Muscle layer of duodenum (tissue), 2 donors: ENCODE results near the gene SLC26A11.
"Not testable (repeated sequence)": the region's sequence is repeated elsewhere in the genome, so short reads cannot be mapped to it uniquely, and the experiment has no call there.

Source experiments
- H3K27ac ChIP-seq: one replicate; pipeline ENCODE4 v1.7.0; 2013; ENCODE audit warnings: mild to moderate bottlenecking, low read length
- H3K27me3 ChIP-seq: one replicate; pipeline ENCODE4 v1.7.0; 2013; ENCODE audit warnings: low read depth, mild to moderate bottlenecking, control low read depth, low read length
- H3K36me3 ChIP-seq, 2 donors: one replicate each; pipeline ENCODE4 v1.7.0; 2013; ENCODE audit warnings: low read length in 2 of 2, control low read depth in 1 of 2, mild to moderate bottlenecking in 1 of 2; ENCODE audit not compliant: insufficient read depth in 2 of 2, control insufficient read depth in 1 of 2
- H3K4me1 ChIP-seq, 2 donors: one replicate each; pipeline ENCODE4 v1.7.0; 2013; ENCODE audit warnings: low read length in 2 of 2, mild to moderate bottlenecking in 2 of 2, control low read depth in 1 of 2, moderate library complexity in 1 of 2; ENCODE audit not compliant: insufficient read depth in 2 of 2, control insufficient read depth in 1 of 2
- H3K4me3 ChIP-seq, 2 donors: one replicate each; pipeline ENCODE4 v1.7.0; 2013; ENCODE audit warnings: low read length in 2 of 2, low read depth in 1 of 2, mild to moderate bottlenecking in 1 of 2
- H3K9me3 ChIP-seq, 2 donors: one replicate each; pipeline ENCODE4 v1.7.0; 2013; ENCODE audit warnings: low read length in 2 of 2, control low read depth in 1 of 2, mild to moderate bottlenecking in 1 of 2; ENCODE audit not compliant: control insufficient read depth in 1 of 2
- donor health status: healthy.

SLC26A11 gene

GRCh38 chr17:80229011-80229410 is 8.8 kb downstream of the SLC26A11 start:
- Histone ChIP-seq H3K4me1 (no peaks in the 10 kb centered on the region), H3K36me3 (peaks cover 11 to 59% of the 10 kb centered on the region in 2 donors), H3K9me3 (peaks cover 0 to 10% of the 10 kb centered on the region in 2 donors), H3K4me3 (no peak overlapping the region), H3K27ac (no peak overlapping the region), H3K27me3 (no peaks in the 10 kb centered on the region)

GRCh38 chr17:80232438-80232837 is 12.2 kb downstream of the SLC26A11 start:
- Histone ChIP-seq H3K36me3 (peaks cover 20 to 76% of the 10 kb centered on the region in 2 donors), H3K4me3 (no peak overlapping the region), H3K4me1 (no peaks in the 10 kb centered on the region), H3K27ac (no peak overlapping the region), H3K9me3 (peaks cover 0 to 10% of the 10 kb centered on the region in 2 donors), H3K27me3 (no peaks in the 10 kb centered on the region)

DNA sequence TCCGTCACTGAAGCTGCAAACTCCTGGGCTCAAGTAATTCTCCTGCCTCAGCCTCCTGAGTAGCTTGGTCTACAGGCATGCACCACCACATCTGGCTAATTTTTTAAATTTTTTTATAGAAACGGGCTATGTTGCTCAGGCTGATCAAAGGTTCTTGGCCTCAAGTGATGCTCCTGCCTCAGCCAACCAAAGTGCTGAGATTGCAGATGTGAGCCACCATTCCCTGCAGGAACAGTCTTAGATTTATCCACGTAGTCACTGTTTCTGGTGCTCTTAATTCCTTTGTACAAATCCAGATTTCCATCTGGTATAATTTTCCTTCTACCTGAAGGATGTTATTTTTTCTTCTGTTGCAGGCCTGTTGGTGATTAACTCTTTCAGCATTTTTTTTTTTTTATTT is 13.0 kb downstream of the SLC26A11 start:
- Histone ChIP-seq H3K4me1 (no peaks in the 10 kb centered on the region), H3K27me3 (no peaks in the 10 kb centered on the region), H3K9me3 (peaks cover 0 to 10% of the 10 kb centered on the region in 2 donors), H3K36me3 (peaks cover 25 to 81% of the 10 kb centered on the region in 2 donors), H3K27ac (no peak overlapping the region), H3K4me3 (no peak overlapping the region)

- H3K4me3 ChIP-seq, result no peak overlapping the region
- peaks cover 0 to 10% of the 10 kb centered on the region in 2 donors for H3K9me3 ChIP-seq
- no peaks in the 10 kb centered on the region for H3K4me1 ChIP-seq
- no peaks in the 10 kb centered on the region for H3K27me3 ChIP-seq
- H3K27ac ChIP-seq, result no peak overlapping the region
- H3K36me3 ChIP-seq, result peaks cover 18 to 78% of the 10 kb centered on the region in 2 donors
Observed at GRCh38 chr17:80236911-80237310, 16.7 kb downstream of the SLC26A11 start.

DNA sequence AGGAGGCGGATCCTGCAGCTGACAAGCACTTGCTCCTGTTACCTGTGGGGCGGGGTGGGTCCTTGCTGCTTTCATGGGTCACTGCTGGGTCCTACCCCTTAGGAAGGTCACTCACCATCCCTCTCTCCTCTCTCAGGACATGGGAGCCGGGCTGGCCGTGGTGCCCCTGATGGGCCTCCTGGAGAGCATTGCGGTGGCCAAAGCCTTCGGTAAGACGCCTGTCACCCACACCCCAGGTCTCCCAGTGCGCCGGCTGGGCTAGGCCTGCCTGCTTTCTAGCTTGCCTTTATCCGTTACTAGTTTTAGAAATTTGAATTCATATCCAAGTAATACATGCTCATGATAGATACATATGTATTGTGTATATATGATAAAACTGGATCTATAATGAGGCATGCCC is 17.2 kb downstream of the SLC26A11 start:
- Histone ChIP-seq H3K9me3 (peaks cover 0 to 6% of the 10 kb centered on the region in 2 donors), H3K36me3 (peaks cover 21 to 78% of the 10 kb centered on the region in 2 donors), H3K4me3 (no peak overlapping the region), H3K27ac (no peak overlapping the region), H3K4me1 (no peaks in the 10 kb centered on the region), H3K27me3 (no peaks in the 10 kb centered on the region)

- Histone ChIP-seq H3K27ac (no peak overlapping the region), H3K4me1 (no peaks in the 10 kb centered on the region)
Observed at GRCh38 chr17:80242505-80242904, 22.3 kb downstream of the SLC26A11 start.

GRCh38 chr17:80243526-80244433 is 23.6 kb downstream of the SLC26A11 start:
- H3K27me3 ChIP-seq, result no peaks in the 10 kb centered on the region
- no peaks in the 10 kb centered on the region for H3K4me1 ChIP-seq
- no peak overlapping the region for H3K27ac ChIP-seq
- peaks cover 4 to 68% of the 10 kb centered on the region in 2 donors for H3K36me3 ChIP-seq
- no peak overlapping the region for H3K4me3 ChIP-seq
- no peaks in the 10 kb centered on the region for H3K9me3 ChIP-seq

More at GRCh38 chr17:80242505-80242904, 22.3 kb downstream of the SLC26A11 start:
- Histone ChIP-seq H3K36me3 (peaks cover 8 to 70% of the 10 kb centered on the region in 2 donors), H3K27me3 (no peaks in the 10 kb centered on the region), H3K4me3 (no peak overlapping the region), H3K9me3 (no peaks in the 10 kb centered on the region)

- peaks cover 4 to 75% of the 10 kb centered on the region in 2 donors for H3K36me3 ChIP-seq
- H3K4me1 ChIP-seq, result not testable (repeated sequence)
Observed at GRCh38 chr17:80244448-80244847, 24.2 kb downstream of the SLC26A11 start.

DNA sequence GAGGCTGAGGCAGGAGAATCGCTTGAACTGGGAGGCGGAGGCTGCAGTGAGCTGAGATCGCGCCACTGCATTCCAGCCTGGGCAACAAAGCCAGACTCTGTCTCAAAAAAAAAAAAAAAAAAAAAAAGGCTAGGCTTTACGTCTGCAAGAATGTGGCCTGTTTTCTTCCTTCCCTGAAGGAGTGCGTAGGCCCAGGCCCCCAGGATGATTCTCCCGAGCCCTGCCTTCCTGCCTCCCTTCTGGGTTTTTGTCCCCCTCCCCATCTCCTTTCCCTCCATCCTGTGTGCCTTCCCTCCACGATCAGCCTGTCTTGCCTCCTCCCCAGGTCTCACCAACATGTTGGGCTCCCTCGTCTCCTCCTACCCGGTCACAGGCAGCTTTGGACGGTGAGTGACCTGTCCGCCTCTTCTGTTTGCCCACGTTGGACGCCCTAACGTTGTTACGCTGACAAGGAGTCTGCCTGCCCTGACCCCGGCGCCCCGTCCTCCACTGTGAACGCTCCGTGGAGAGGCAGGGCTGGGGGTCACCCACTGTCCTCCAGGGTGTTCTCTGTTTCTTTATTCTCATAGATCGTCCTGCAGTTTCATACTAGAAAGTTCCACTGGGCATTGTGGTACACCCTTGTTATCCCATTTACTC is 24.8 kb downstream of the SLC26A11 start:
- Histone ChIP-seq H3K27ac (no peak overlapping the region), H3K4me1 (no peaks in the 10 kb centered on the region), H3K27me3 (no peaks in the 10 kb centered on the region), H3K4me3 (no peak overlapping the region), H3K36me3 (peaks cover 4 to 79% of the 10 kb centered on the region in 2 donors), H3K9me3 (no peaks in the 10 kb centered on the region)

More at GRCh38 chr17:80244448-80244847, 24.2 kb downstream of the SLC26A11 start:
- H3K27me3 ChIP-seq, H3K9me3 ChIP-seq, H3K4me3 ChIP-seq, H3K27ac ChIP-seq: not testable (repeated sequence)

GRCh38 chr17:80245566-80246265 is 25.5 kb downstream of the SLC26A11 start:
- no peak overlapping the region for H3K27ac ChIP-seq
- H3K27me3 ChIP-seq, result no peaks in the 10 kb centered on the region
- peaks cover 4 to 77% of the 10 kb centered on the region in 2 donors for H3K36me3 ChIP-seq
- no peak overlapping the region for H3K4me3 ChIP-seq
- H3K9me3 ChIP-seq, result no peaks in the 10 kb centered on the region
- H3K4me1 ChIP-seq, result no peaks in the 10 kb centered on the region

GRCh38 chr17:80246266-80246681 is 26.0 kb downstream of the SLC26A11 start:
- peaks cover 4 to 74% of the 10 kb centered on the region in 2 donors for H3K36me3 ChIP-seq
- H3K27me3 ChIP-seq, result no peaks in the 10 kb centered on the region
- H3K9me3 ChIP-seq, result no peaks in the 10 kb centered on the region
- no peak overlapping the region for H3K4me3 ChIP-seq
- no peaks in the 10 kb centered on the region for H3K4me1 ChIP-seq
- no peak overlapping the region for H3K27ac ChIP-seq
